ENCODE data around the gene PALM. TPM values are rescaled to one million over a fixed set of nuclear protein-coding genes. Genes with fewer than 3 reads are reported as not detected.

Gene PALM
- total RNA-seq, 2 experiments from 2014 or later, result 1.2 TPM; not detected in 1

GRCh38 chr19:676339-677105 lies 32.2 kb upstream of the PALM start, which contains the start of gene FSTL3:
TSS of gene FSTL3 (plus strand) at chr19:676392. CDS start at chr19:676424, 32 bp downstream.
- Histone ChIP-seq H3K4me1 (ENCODE audit: insufficient read depth, low read length, poor library complexity, severe bottlenecking) (peaks cover 10% of the 10 kb centered on the region), H3K9me2 (ENCODE audit: insufficient read depth, low read length) (no peaks in the 10 kb centered on the region), H2AFZ (ENCODE audit: low read length) (no peak within 1 kb of the TSS), H3K36me3 (ENCODE audit: insufficient read depth, low read length) (no peaks in the 10 kb centered on the region), H3K4me3 (ENCODE audit: low read depth, low read length, poor library complexity, severe bottlenecking) (no peak within 1 kb of the TSS), H3K9me3 (ENCODE audit: low read length) (no peaks in the 10 kb centered on the region), H3K27ac (ENCODE audit: low read depth, low read length, poor library complexity, severe bottlenecking) (no peak within 1 kb of the TSS), H4K20me1 (ENCODE audit: insufficient read depth, low read length) (no peaks in the 10 kb centered on the region; the same call in 1 of the 2 replicates), H3K4me2 (ENCODE audit: low read length) (no peak within 1 kb of the TSS), H3K79me2 (ENCODE audit: insufficient read depth, low read depth, low read length) (no peaks in the 10 kb centered on the region)
- no TSS peak for BruUV-seq (replicated peaks)
- ChIA-PET CTCF (ENCODE audit: unreplicated experiment) (no interaction called here), POLR2A (no interaction called here)
- DNase-seq (ENCODE audit: low spot score), result no peak
- TF ChIP-seq EZH2phosphoT487 (IDR thresholded peaks at IDR 0.05; ENCODE audit: borderline replicate concordance, low read depth, low read length) (no peak), CTCF (conservative IDR thresholded peaks at IDR 0.05; ENCODE audit: low read length) (no peak)
- intact Hi-C loops (cut with micrococcal nuclease; ENCODE audit: unreplicated experiment), result no loop called here

- TF ChIP-seq CTCF (conservative IDR thresholded peaks at IDR 0.05; ENCODE audit: low read length) (no peak), EZH2phosphoT487 (IDR thresholded peaks at IDR 0.05; ENCODE audit: borderline replicate concordance, low read depth, low read length) (no peak)
- H3K27ac ChIP-seq (ENCODE audit: low read depth, low read length, poor library complexity, severe bottlenecking), result no peak overlapping the region
- no peak overlapping the region for H3K4me3 ChIP-seq (ENCODE audit: low read depth, low read length, poor library complexity, severe bottlenecking)
- intact Hi-C loops (cut with micrococcal nuclease; ENCODE audit: unreplicated experiment), result no loop called here
- no peaks in the 10 kb centered on the region for H3K9me3 ChIP-seq (ENCODE audit: low read length)
- ChIA-PET POLR2A (no interaction called here), CTCF (ENCODE audit: unreplicated experiment) (no interaction called here)
- no TSS peak for BruUV-seq (replicated peaks)
- H3K4me2 ChIP-seq (ENCODE audit: low read length), result no peak overlapping the region
- no peaks in the 10 kb centered on the region; the same call in 1 of the 2 replicates for H4K20me1 ChIP-seq (ENCODE audit: insufficient read depth, low read length)
- H3K9me2 ChIP-seq (ENCODE audit: insufficient read depth, low read length), result no peaks in the 10 kb centered on the region
- H3K79me2 ChIP-seq (ENCODE audit: insufficient read depth, low read depth, low read length), result no peaks in the 10 kb centered on the region
- no peak overlapping the region for H2AFZ ChIP-seq (ENCODE audit: low read length)
- H3K4me1 ChIP-seq (ENCODE audit: insufficient read depth, low read length, poor library complexity, severe bottlenecking), result peaks cover 10% of the 10 kb centered on the region
- H3K36me3 ChIP-seq (ENCODE audit: insufficient read depth, low read length), result no peaks in the 10 kb centered on the region
- no peak for DNase-seq (ENCODE audit: low spot score)
Observed at GRCh38 chr19:677201-677600, 31.5 kb upstream of the PALM start.
